Smooth muscle cell (in vitro differentiated cells): ENCODE data around the gene PTGES3. TPM values are rescaled to one million over a fixed set of nuclear protein-coding genes. Genes with fewer than 3 reads are reported as not detected.
A peak's percentile ranks its signal among the peaks of the same experiment; 100 is the strongest.

ENCODE experiments used
- DNase-seq: peaks from one replicate; lab custom pipeline; 2025; ENCODE audit not compliant: unreplicated experiment; lab: John Stamatoyannopoulos, UW
- H2AFZ ChIP-seq: fragments of 200-600 bp; sonication (generic); 2 replicates; pipeline ENCODE4 v1.6.0; 2016; ENCODE audit warnings: antibody characterized with exemption, low read depth, mild to moderate bottlenecking
- H3F3A ChIP-seq: fragments of 200-600 bp; sonication (generic); 2 replicates; pipeline ENCODE4 v1.6.0; 2017; ENCODE audit warnings: antibody characterized with exemption, low read depth
- H3K27ac ChIP-seq: fragments of 200-600 bp; sonication (generic); 2 replicates; pipeline ENCODE4 v1.5.1; 2016; ENCODE audit warnings: low read depth, mild to moderate bottlenecking
- H3K27me3 ChIP-seq: fragments of 200-600 bp; sonication (generic); 2 replicates; pipeline ENCODE4 v1.6.1; 2016; ENCODE audit warnings: low read depth, mild to moderate bottlenecking
- H3K36me3 ChIP-seq: fragments of 200-600 bp; sonication (generic); 2 replicates; pipeline ENCODE4 v1.5.1; 2016; ENCODE audit warnings: low read depth
- H3K4me1 ChIP-seq: fragments of 200-600 bp; sonication (generic); 2 replicates; pipeline ENCODE4 v1.5.1; 2016; ENCODE audit warnings: low read depth
- H3K4me2 ChIP-seq: fragments of 200-600 bp; sonication (generic); 2 replicates; pipeline ENCODE4 v1.6.0; 2016; ENCODE audit warnings: mild to moderate bottlenecking
- H3K4me3 ChIP-seq: fragments of 200-600 bp; sonication (generic); 2 replicates; pipeline ENCODE4 v1.5.1; 2016; ENCODE audit warnings: mild to moderate bottlenecking
- H3K79me2 ChIP-seq: fragments of 200-600 bp; sonication (generic); 2 replicates; pipeline ENCODE4 v1.6.0; 2016; ENCODE audit warnings: low read depth, mild to moderate bottlenecking
- H3K9ac ChIP-seq: fragments of 200-600 bp; sonication (generic); 2 replicates; pipeline ENCODE4 v1.6.0; 2016; ENCODE audit warnings: low read depth
- H3K9me3 ChIP-seq: fragments of 200-600 bp; sonication (generic); replicated peaks from 2 replicates; pipeline ENCODE4 v1.5.1; 2016; ENCODE audit warnings: low read depth
- H4K20me1 ChIP-seq: fragments of 200-600 bp; sonication (generic); 2 replicates; pipeline ENCODE4 v1.6.0; 2016; ENCODE audit warnings: low read depth
- WGBS: methylation state at CpG from one replicate; pipeline ENCODE4 v1.1.7; 2016; ENCODE audit warnings: low lambda C conversion rate; 5-methylcytosine and 5-hydroxymethylcytosine counted together
- polyA plus RNA-seq: library from polyadenylated mRNA; unstranded; fragments of >200 nt; fragmentation: Nextera tagmentation; extraction: Ambion mirVana; gene quantifications from 2 replicates; pipeline ENCODE4 v1.2.1, GENCODE V29; 2016
- total RNA-seq: library from RNA; depleted of rRNA; stranded (reverse); fragments of >200 nt; gene quantifications from 2 replicates; pipeline ENCODE4 v1.2.3, GENCODE V29; 2014
- TF ChIP-seq, protein P1 (sequence below): fragments of 200-600 bp; sonication (generic); IDR thresholded peaks from 2 replicates; pipeline ENCODE4 v1.5.1; 2017; ENCODE audit warnings: borderline replicate concordance, mild to moderate bottlenecking, antibody characterized with exemption; ENCODE audit not compliant: insufficient read depth, poor library complexity, severe bottlenecking

The PTGES3 gene
- total and polyA plus RNA-seq, 2 experiments from 2014 or later, result 128 to 160 TPM

GRCh38 chr12:56634242-56634836 lies 53.7 kb downstream of the PTGES3 start:
- TF ChIP-seq, protein P1, sequence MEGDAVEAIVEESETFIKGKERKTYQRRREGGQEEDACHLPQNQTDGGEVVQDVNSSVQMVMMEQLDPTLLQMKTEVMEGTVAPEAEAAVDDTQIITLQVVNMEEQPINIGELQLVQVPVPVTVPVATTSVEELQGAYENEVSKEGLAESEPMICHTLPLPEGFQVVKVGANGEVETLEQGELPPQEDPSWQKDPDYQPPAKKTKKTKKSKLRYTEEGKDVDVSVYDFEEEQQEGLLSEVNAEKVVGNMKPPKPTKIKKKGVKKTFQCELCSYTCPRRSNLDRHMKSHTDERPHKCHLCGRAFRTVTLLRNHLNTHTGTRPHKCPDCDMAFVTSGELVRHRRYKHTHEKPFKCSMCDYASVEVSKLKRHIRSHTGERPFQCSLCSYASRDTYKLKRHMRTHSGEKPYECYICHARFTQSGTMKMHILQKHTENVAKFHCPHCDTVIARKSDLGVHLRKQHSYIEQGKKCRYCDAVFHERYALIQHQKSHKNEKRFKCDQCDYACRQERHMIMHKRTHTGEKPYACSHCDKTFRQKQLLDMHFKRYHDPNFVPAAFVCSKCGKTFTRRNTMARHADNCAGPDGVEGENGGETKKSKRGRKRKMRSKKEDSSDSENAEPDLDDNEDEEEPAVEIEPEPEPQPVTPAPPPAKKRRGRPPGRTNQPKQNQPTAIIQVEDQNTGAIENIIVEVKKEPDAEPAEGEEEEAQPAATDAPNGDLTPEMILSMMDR, result no peak
- Histone ChIP-seq H4K20me1 (peaks cover 47% of the 10 kb centered on the region), H3K4me3 (peak overlapping the region; percentile 69), H3K4me1 (peaks cover 47% of the 10 kb centered on the region), H3F3A (peaks cover 25% of the 10 kb centered on the region), H3K9me3 (no peaks in the 10 kb centered on the region), H3K4me2 (peak overlapping the region; percentile 98), H3K9ac (peak overlapping the region; percentile 83), H3K79me2 (peaks cover 59% of the 10 kb centered on the region), H3K36me3 (no peaks in the 10 kb centered on the region), H3K27me3 (no peaks in the 10 kb centered on the region), H3K27ac (peak overlapping the region; percentile 54), H2AFZ (no peak overlapping the region)
- 3% methylated on average over 27 of the region's 27 CpGs for WGBS
- no peak for DNase-seq

GRCh38 chr12:56633468-56634241 lies 54.4 kb downstream of the PTGES3 start:
- 39% methylated on average over 12 of the region's 12 CpGs for WGBS
- no peak for DNase-seq
- peak overlapping the region; percentile 54 for H3K27ac ChIP-seq
- peaks cover 47% of the 10 kb centered on the region for H3K4me1 ChIP-seq
- peaks cover 54% of the 10 kb centered on the region for H4K20me1 ChIP-seq
- H3F3A ChIP-seq, result peaks cover 25% of the 10 kb centered on the region
- no peaks in the 10 kb centered on the region for H3K36me3 ChIP-seq
- peaks cover 66% of the 10 kb centered on the region for H3K79me2 ChIP-seq
- H3K9me3 ChIP-seq, result no peaks in the 10 kb centered on the region
- H3K4me3 ChIP-seq, result peak overlapping the region; percentile 69
- H3K4me2 ChIP-seq, result peak overlapping the region; percentile 98
- H3K27me3 ChIP-seq, result no peaks in the 10 kb centered on the region
- TF ChIP-seq, protein P1, result no peak
- peak overlapping the region; percentile 83 for H3K9ac ChIP-seq
- no peak overlapping the region for H2AFZ ChIP-seq

DNA sequence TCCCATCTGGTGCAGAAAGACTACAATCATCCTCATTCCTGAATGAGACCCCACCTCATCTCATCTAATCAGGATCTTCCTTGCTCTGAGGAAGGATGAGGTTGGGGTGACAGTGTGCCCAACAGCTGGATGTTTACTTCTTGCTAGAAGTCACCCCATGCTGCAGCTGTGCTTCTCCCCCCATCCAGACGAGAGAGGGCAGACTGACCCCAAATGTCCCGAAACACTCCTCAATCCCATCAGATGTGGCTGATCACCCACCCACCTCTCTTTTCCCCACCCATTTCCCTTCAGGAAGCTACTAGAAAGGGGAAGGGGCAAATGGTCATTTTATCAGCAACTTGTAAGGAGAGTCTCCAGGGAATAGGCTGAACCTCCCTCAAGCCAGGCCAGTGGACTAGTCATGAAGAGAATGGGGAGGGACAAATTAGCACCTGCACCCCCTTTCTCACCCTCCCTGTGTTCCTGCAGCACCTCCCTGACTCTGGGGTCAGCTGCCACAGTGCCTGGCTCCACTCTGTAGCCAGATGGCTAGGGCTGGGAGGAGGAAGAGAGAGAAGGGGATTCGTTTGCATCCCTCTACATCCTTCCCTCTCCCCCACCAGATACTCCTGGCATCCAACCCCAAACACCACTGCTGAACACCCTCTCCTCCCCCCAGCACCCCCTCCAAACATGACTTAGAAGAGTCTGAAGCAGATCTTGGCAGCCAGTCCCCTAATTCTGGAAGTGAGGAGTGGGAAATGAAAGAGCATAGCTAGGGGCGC lies 55.2 kb downstream of the PTGES3 start:
- H2AFZ ChIP-seq, result no peak overlapping the region
- peak overlapping the region; percentile 98 for H3K4me2 ChIP-seq
- H3K4me3 ChIP-seq, result peak overlapping the region; percentile 20
- H4K20me1 ChIP-seq, result peaks cover 62% of the 10 kb centered on the region
- 69% methylated on average over 4 of the region's 4 CpGs for WGBS
- H3K27me3 ChIP-seq, result no peaks in the 10 kb centered on the region
- no peak for DNase-seq
- H3K27ac ChIP-seq, result peak overlapping the region; percentile 54
- no peaks in the 10 kb centered on the region for H3K9me3 ChIP-seq
- TF ChIP-seq, protein P1, result no peak
- no peaks in the 10 kb centered on the region for H3K36me3 ChIP-seq
- H3K79me2 ChIP-seq, result peaks cover 74% of the 10 kb centered on the region
- H3F3A ChIP-seq, result peaks cover 20% of the 10 kb centered on the region
- H3K4me1 ChIP-seq, result peaks cover 54% of the 10 kb centered on the region
- no peak overlapping the region for H3K9ac ChIP-seq
